HG02885 (cell line): ENCODE measurements around the gene ZNF429.
"Not testable (repeated sequence)": the region's sequence is repeated elsewhere in the genome, so short reads cannot be mapped to it uniquely, and the experiment has no call there.

Source experiments
- ATAC-seq: cut with Tn5 transposase; IDR thresholded peaks from one replicate; pipeline ENCODE4 v1.9.1; 2021; ENCODE audit warnings: mild to moderate bottlenecking; ENCODE audit not compliant: unreplicated experiment, poor library complexity

ZNF429 gene

GRCh38 chr19:21512609-21513008 lies 7.2 kb downstream of the ZNF429 start:
- not testable (repeated sequence) for ATAC-seq

DNA sequence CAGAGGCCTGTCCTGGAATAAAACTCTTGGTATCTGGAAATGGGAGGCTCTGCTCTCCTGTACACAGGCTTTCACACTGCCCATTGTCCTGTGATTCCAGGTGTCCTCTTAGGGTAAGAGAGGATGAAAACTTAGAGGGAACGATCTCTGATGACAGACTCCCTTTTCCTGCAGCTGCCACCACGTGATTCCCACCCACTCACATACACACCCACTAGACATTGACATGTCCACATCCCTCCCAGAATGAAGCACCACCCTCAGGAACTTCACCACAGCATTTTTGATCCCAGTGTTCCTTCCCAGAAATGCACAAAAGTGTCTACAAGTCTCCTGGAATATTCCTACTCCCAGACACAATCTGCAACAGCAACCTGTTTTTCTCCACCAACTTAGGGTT lies 8.2 kb downstream of the ZNF429 start:
- no peak for ATAC-seq

DNA sequence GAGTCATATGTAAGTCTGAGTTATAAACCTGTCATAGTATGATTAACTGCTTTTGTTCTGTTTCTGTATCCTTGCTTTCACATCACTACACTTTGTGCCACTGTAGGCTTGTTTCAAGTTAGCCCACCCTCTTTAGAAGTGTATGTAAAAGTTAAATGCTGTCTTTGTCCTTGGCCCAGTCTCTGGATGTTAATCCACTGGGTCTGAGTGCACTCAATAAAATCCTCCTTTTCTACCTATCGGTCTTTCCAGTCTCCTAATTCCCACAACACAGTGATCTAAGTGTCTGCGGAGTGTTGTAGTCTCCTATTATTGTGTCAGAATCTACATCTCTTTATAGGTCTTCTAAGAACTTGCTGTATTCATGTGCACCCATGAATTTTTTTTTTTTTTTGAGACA lies 14.1 kb downstream of the ZNF429 start:
- no peak for ATAC-seq

GRCh38 chr19:21532904-21533303 lies 27.5 kb downstream of the ZNF429 start:
- ATAC-seq = no peak

DNA sequence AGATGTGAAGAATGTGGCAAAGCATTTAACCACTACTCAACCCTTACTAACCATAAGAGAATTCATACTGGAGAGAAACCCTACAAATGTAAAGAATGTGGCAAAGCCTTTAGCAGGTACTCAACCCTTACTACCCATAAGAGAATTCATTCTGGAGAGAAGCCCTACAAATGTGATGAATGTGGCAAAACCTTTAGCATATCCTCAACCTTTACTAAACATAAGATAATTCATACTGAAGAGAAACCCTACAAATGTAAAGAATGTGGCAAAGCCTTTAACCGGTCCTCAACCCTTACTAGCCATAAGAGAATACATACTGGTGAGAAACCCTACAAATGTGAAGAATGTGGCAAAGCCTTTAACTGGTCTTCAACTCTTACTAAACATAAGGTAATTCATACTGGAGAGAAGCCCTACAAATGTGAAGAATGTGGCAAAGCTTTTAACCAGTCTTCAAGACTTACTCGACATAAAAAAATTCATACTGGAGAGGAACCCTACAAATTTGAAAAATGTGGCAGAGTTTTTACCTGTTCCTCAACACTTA lies 31.4 kb downstream of the ZNF429 start:
- ATAC-seq = not testable (repeated sequence)

GRCh38 chr19:21559444-21559843 lies 54.0 kb downstream of the ZNF429 start:
- no peak for ATAC-seq

DNA sequence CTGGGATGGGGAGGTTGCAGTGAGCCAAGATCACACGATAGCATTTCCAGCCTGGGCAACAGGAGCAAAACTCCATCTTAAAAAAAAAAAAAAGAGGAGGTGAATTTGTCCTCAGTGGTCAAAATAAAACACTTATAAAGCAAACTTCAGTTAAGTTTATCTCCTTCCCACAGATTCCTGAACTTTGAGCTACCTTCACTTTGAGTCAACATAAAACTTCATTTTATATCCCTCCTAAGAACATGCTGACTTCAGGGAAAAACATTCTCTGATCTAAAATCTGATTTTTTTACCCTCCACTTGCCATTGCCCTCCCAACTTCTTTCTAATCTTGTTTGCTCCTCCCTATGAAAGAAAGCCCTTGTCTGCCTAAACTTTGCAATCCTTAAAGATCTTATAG lies 59.0 kb downstream of the ZNF429 start:
- ATAC-seq = no peak

DNA sequence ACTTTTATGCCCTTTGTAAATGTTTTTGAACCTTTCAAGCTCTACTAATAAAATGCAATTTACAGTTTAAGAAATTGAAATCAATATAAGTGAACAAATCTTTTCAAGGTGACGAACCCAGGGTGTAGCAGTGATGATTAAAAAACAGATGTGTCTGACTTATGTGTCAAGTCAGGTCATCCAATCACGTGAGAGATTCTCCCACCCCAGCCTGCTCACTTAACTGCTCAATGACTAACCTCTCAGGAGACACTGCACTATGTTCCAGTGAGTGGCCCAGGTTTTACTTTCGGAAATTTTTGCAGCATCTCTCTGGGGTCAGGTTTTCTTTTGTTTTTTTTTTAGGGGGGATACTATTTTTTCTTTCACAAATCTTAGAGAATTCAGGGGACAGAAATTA lies 60.7 kb downstream of the ZNF429 start:
- ATAC-seq = no peak

DNA sequence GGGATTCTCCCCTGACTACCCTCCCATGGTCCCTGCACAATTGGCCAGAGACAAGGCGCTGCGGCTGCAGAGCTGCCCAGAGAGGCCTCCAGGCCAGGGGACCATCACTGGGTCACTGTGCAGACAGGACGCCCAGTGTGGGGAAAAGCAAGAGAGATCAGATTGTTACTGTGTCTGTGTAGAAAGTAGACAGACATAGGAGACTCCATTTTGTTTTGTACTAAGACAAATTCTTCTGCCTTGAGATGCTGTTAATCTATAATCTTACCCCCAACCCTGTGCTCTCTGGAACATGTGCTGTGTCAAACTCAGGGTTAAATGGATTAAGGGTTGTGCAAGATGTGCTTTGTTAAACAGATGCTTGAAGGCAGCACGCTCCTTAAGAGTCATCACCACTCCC lies 62.4 kb downstream of the ZNF429 start:
- ATAC-seq = not testable (repeated sequence)

- no peak for ATAC-seq
These were observed 63.6 kb downstream of the ZNF429 start for GRCh38 chr19:21568816-21569493.

DNA sequence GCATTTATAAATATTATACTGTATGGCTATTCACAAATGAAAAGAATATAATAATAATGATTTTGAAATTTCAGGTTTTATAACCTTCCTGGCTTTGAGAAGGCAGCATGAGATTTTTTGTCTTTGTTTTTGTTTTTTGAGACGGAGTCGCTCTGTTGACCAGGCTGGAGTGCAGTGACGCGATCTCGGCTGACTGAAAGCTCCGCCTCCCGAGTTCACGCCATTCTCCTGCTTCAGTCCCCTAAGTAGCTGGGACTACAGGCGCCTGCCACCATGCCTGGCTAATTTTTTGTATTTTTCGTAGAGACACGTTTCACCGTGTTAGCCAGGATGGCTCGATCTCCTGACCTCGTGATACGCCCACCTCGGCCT lies 64.1 kb downstream of the ZNF429 start:
- no peak for ATAC-seq

- ATAC-seq = no peak
These were observed 65.9 kb downstream of the ZNF429 start for GRCh38 chr19:21571316-21571715.

DNA sequence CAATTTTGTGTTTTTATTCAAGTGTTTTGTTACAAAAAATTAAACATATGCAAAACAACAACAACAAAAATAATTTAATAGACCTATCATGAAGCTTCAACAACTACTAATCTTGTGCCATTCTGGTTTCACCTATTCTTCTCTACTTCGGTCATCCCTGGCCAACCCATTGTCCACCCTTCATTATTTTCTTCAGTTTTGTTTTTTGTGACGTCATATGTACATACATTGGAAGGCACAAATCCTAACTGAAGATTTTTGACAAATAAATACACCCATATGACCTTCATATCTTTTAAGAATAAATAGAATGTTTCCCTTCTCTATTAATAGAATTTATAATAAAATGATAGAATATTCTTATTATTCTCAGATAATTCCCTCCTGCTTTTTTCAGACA lies 69.2 kb downstream of the ZNF429 start:
- no peak for ATAC-seq

- no peak for ATAC-seq
These were observed 71.1 kb downstream of the ZNF429 start for GRCh38 chr19:21576481-21576880.

GRCh38 chr19:21580101-21580500 lies 74.7 kb downstream of the ZNF429 start:
- ATAC-seq = no peak

DNA sequence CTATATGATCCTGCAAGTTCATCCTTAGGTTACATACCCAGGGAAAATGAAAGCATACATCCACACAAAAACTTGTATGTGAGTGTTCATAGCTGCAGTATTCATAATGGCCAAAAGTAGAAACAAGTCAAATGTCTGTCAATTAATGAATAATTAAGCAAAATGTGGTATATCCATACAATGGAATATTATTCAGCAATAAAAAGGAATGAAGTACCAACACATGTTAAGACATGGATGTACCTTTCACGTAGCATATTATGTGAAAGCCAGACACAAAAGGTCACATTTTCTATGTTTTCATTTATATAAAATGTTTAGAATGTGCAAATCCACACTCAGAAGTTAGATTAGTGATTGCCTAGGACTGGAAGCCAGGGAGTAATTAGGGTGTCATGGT lies 75.4 kb downstream of the ZNF429 start:
- ATAC-seq = no peak

DNA sequence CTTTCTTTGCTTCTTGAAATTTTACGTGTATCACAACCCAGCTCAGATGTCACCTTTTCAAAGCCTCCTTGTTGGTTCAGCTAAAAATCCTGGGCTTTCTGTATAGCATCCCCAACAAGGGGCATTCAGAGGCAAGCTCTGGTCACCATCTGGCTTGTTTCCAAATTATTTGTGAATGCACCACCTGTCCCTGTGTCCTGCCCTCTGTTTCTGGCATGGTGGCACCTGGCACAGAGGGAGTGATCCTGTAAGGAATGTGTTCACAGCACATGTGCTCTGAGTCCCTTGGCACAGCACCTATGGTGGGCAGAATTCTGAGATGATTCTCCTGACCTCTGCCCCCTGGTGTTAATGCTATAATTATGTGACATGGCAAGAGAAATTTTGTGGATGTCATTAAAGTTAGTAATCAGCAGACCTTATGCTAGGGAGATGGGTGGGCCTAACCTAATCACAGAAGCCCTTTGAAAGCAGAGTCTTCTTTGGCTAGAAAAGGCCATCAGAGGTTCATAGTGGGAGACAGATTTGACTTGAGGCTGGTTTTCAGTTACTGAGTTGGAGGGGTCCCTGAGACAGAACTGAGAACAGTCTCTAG lies 76.3 kb downstream of the ZNF429 start:
- no peak for ATAC-seq

DNA sequence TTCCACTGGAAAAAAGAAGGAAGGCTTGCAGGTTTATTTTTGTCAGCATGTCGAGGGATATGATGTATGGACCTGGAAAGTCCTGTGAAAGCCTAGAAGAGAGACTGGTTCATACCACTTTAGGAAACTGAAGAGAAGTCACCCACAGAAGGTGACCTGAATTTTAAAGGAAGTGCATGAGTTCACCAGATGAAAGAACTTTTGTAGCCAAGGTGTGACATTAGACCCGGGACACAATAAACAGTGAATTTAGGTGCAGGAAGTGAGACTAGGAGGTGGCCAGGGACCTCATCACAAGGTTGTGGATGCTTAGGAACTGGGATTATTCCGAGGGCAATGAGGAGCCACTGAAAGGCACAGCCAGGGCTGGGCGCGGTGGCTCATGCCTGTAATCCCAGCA lies 79.1 kb downstream of the ZNF429 start:
- ATAC-seq = no peak

- no peak for ATAC-seq
These were observed 80.0 kb downstream of the ZNF429 start for GRCh38 chr19:21585281-21585890.

DNA sequence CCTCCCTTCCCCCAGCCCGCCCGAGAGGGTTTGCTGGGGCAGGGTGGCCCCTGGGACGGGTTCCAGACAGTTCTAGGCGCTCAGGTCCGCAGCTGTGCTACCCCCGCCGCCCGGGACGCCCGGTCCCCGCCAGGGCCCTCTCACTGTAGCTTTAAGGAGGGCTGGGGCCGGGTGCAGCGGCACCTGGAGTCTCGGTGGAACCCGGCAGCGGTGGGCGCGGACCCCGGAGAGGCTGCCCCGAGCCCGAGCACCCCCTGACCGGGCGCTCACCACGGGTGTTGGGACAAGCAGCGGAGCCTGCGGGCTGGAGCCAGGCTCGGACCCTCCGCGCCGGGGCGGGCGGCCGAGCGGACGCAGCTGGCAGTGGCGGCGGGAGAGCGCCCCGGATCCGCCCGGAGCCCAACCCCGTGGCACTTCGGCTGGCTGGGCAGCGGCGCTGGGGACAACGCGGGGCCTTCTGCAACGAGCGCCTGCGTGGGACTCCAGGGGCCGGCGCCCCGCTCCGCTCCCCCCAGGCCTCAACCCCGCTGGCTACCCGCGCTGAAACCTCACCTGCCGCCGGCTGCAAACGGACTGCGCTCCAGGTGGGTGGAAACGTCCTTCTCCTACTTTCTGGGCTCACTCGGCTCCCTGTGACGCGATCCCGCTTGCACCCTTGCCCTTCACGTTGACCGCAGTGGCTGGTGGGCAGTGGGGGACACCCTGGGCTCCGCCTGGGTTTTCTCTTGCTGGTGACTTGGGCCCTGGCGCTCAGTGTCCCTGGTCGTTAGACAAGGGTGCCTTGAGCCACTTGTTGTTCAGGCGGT lies 81.1 kb downstream of the ZNF429 start:
- ATAC-seq = no peak

DNA sequence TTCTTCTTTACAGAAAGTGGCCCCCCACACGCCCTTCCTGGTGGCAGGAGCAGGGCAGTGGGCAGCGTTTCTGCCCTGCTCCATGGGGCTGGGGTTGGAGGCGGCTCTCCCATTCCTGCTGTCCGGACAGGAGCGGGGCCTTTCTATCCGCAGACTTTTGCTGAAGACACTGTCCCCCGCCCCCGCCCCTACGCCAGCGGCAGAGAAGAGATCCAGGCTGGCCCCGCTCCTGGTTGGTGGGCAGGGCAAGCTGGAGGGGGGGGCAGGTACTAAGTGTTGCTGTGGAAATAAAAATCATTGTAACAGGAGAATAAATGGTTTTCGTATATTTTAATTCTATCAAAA lies 81.7 kb downstream of the ZNF429 start:
- no peak for ATAC-seq
